ENCODE data around the gene SULT1B1. TPM values are rescaled to one million over a fixed set of nuclear protein-coding genes. Genes with fewer than 3 reads are reported as not detected.

Gene SULT1B1
- total RNA-seq, 1 donor from 2014 or later: not detected

- Mint-ChIP-seq H3K9me3 (ENCODE audit: unreplicated experiment) (no peaks in the 10 kb centered on the region), H3K27ac (ENCODE audit: unreplicated experiment) (no peak overlapping the region), H3K36me3 (ENCODE audit: low read depth, unreplicated experiment) (no peaks in the 10 kb centered on the region), H3K27me3 (ENCODE audit: unreplicated experiment) (no peaks in the 10 kb centered on the region), H3K4me3 (ENCODE audit: unreplicated experiment) (no peak overlapping the region), H3K4me1 (ENCODE audit: unreplicated experiment) (peaks cover 8% of the 10 kb centered on the region)
- no peak for DNase-seq (ENCODE audit: low spot score)
- TF ChIP-seq CTCF (IDR thresholded peaks at IDR 0.05; ENCODE audit: unreplicated experiment): no peak
Measured at GRCh38 chr4:69726971-69727370, 33.4 kb downstream of the SULT1B1 start.

GRCh38 chr4:69718396-69719271 is 41.8 kb downstream of the SULT1B1 start:
- Mint-ChIP-seq H3K36me3 (ENCODE audit: low read depth, unreplicated experiment) (no peaks in the 10 kb centered on the region), H3K4me3 (ENCODE audit: unreplicated experiment) (no peak overlapping the region), H3K9me3 (ENCODE audit: unreplicated experiment) (no peaks in the 10 kb centered on the region), H3K27ac (ENCODE audit: unreplicated experiment) (no peak overlapping the region), H3K4me1 (ENCODE audit: unreplicated experiment) (no peaks in the 10 kb centered on the region), H3K27me3 (ENCODE audit: unreplicated experiment) (no peaks in the 10 kb centered on the region)
- no peak for TF ChIP-seq CTCF (IDR thresholded peaks at IDR 0.05; ENCODE audit: unreplicated experiment)
- DNase-seq (ENCODE audit: low spot score): no peak

GRCh38 chr4:69717778-69718177 is 42.6 kb downstream of the SULT1B1 start:
- H3K9me3 Mint-ChIP-seq (ENCODE audit: unreplicated experiment): no peaks in the 10 kb centered on the region
- no peak overlapping the region for H3K4me3 Mint-ChIP-seq (ENCODE audit: unreplicated experiment)
- no peaks in the 10 kb centered on the region for H3K27me3 Mint-ChIP-seq (ENCODE audit: unreplicated experiment)
- H3K36me3 Mint-ChIP-seq (ENCODE audit: low read depth, unreplicated experiment): no peaks in the 10 kb centered on the region
- no peaks in the 10 kb centered on the region for H3K4me1 Mint-ChIP-seq (ENCODE audit: unreplicated experiment)
- H3K27ac Mint-ChIP-seq (ENCODE audit: unreplicated experiment): no peak overlapping the region
- TF ChIP-seq CTCF (IDR thresholded peaks at IDR 0.05; ENCODE audit: unreplicated experiment): no peak
- DNase-seq (ENCODE audit: low spot score): no peak

- no peaks in the 10 kb centered on the region for H3K27me3 Mint-ChIP-seq (ENCODE audit: unreplicated experiment)
- no peak for DNase-seq (ENCODE audit: low spot score)
- H3K9me3 Mint-ChIP-seq (ENCODE audit: unreplicated experiment): no peaks in the 10 kb centered on the region
- TF ChIP-seq CTCF (IDR thresholded peaks at IDR 0.05; ENCODE audit: unreplicated experiment): no peak
- H3K4me1 Mint-ChIP-seq (ENCODE audit: unreplicated experiment): no peaks in the 10 kb centered on the region
- no peak overlapping the region for H3K27ac Mint-ChIP-seq (ENCODE audit: unreplicated experiment)
- H3K4me3 Mint-ChIP-seq (ENCODE audit: unreplicated experiment): no peak overlapping the region
- H3K36me3 Mint-ChIP-seq (ENCODE audit: low read depth, unreplicated experiment): no peaks in the 10 kb centered on the region
Measured at GRCh38 chr4:69716654-69717053, 43.8 kb downstream of the SULT1B1 start.

- no peak for DNase-seq (ENCODE audit: low spot score)
- TF ChIP-seq CTCF (IDR thresholded peaks at IDR 0.05; ENCODE audit: unreplicated experiment): no peak
- Mint-ChIP-seq H3K27ac (ENCODE audit: unreplicated experiment) (no peak overlapping the region), H3K27me3 (ENCODE audit: unreplicated experiment) (peaks cover 2% of the 10 kb centered on the region), H3K9me3 (ENCODE audit: unreplicated experiment) (no peaks in the 10 kb centered on the region), H3K36me3 (ENCODE audit: low read depth, unreplicated experiment) (no peaks in the 10 kb centered on the region), H3K4me3 (ENCODE audit: unreplicated experiment) (no peak overlapping the region), H3K4me1 (ENCODE audit: unreplicated experiment) (no peaks in the 10 kb centered on the region)
Measured at GRCh38 chr4:69714086-69714485, 46.3 kb downstream of the SULT1B1 start.

All from endothelial cell (in vitro differentiated cells).